ENCODE results near the gene RABL6.

Gene RABL6

DNA sequence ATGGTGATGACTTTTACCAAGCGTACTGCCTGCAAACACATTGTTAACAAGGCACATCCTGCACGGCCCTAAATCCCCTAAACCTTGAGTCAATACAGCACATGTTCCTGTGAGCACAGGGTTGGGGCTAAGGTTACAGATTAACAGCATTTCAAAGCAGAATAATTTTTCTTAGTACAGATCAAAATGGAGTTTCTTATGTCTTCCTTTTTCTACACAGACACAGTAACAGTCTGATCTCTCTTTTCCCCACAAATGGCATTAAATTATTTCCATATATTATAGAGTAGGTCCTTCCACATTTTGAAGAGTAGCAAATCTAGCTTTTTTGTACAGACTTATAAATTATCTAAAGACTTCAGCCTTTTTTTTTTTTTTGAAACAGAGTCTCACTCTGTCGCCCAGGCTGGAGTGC is 18.2 kb upstream of the RABL6 start:
- no peak for DNase-seq (ENCODE audit: low read depth)
- TF ChIP-seq, protein P1, sequence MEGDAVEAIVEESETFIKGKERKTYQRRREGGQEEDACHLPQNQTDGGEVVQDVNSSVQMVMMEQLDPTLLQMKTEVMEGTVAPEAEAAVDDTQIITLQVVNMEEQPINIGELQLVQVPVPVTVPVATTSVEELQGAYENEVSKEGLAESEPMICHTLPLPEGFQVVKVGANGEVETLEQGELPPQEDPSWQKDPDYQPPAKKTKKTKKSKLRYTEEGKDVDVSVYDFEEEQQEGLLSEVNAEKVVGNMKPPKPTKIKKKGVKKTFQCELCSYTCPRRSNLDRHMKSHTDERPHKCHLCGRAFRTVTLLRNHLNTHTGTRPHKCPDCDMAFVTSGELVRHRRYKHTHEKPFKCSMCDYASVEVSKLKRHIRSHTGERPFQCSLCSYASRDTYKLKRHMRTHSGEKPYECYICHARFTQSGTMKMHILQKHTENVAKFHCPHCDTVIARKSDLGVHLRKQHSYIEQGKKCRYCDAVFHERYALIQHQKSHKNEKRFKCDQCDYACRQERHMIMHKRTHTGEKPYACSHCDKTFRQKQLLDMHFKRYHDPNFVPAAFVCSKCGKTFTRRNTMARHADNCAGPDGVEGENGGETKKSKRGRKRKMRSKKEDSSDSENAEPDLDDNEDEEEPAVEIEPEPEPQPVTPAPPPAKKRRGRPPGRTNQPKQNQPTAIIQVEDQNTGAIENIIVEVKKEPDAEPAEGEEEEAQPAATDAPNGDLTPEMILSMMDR (conservative IDR thresholded peaks at IDR 0.05; ENCODE audit: low read length), result no peak
- H3K4me3 ChIP-seq (ENCODE audit: low read length), result no peak overlapping the region

DNA sequence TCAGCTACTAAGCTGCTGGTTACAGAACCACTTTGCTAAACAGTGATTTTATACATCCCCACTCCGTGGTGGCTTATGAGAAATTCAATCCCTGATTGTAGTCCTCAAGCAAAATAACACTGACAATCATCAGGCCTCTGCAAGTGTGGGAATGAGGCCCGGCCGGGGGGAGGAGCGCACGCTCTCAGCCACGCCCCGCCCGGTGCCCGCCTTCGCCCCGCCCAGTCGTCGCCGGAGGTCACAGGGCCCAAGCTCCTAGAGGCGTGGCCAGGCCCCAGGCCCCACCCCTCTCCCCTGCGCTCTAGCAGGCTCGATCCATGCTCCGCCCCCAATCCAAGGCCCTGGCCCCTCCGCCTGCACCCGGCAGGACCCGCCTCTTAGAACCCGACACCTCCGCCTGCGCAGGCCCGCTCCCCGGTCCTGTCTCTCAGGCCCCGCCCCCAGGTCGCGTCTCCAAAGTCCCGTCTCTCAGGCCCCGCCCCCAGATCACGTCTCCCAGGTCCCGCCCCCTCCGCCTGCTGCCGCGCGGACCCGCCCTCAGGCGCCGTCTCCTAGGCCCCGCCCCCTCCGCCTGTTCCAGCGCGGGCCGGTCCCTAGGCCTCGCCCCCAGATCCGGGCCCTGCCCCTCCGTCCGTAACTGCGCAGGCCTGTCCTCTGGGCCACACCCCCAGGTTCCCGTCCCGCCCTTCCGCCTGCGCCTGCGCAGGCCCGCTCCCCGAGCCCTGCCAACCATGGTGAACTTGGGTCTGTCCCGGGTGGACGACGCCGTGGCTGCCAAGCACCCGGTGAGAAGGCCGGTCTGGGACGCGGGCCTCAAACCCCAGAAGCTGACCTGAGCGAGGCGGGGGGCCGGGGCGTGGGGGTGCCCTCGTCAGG is 16.9 kb upstream of the RABL6 start, which contains the start of gene TMEM141:
TSS of gene TMEM141 (plus strand) at position 705 of the 876 bp plus-strand sequence. CDS start at position 732, 27 bp downstream.
- H3K4me3 ChIP-seq (ENCODE audit: low read length), result peak within 1 kb of the TSS; percentile 97
- TF ChIP-seq, protein P1 (conservative IDR thresholded peaks at IDR 0.05; ENCODE audit: low read length), result no peak
- DNase-seq (ENCODE audit: low read depth), result peak; percentile 99

DNA sequence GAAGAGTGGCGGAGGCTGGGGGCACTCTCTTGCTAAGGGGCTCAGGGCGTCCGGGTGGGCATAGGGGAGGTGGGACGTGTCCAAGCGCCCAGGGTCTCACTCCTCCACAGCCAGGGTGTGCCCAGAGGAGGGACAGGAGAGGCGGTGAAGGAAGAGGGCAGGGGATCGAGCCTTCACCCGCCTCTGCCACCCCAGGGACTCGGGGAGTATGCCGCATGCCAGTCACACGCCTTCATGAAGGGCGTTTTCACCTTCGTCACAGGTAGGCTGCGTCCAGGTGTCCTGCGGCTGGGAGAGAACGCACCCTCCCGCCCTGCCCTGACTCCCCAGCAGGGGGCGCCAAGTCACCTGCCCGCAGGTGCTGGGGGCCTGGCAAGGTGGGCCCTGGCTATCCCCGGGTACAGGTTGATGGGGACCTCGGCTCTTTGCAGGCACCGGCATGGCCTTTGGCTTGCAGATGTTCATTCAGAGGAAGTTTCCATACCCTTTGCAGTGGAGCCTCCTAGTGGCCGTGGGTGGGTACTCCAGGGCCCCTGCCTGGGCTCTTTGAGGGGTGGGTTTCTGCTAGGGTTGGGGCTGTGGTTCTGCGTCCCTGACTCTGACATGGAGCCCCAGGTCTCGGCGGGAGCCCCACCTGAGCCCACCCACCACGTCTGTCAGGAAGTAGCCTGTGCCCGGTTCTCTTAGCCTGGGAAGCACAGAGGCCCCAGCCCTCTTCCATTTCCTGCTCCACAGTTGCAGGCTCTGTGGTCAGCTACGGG is 16.1 kb upstream of the RABL6 start:
- TF ChIP-seq, protein P1 (conservative IDR thresholded peaks at IDR 0.05; ENCODE audit: low read length), result peak; percentile 79
- peak overlapping the region; percentile 97 for H3K4me3 ChIP-seq (ENCODE audit: low read length)
- DNase-seq (ENCODE audit: low read depth), result no peak

DNA sequence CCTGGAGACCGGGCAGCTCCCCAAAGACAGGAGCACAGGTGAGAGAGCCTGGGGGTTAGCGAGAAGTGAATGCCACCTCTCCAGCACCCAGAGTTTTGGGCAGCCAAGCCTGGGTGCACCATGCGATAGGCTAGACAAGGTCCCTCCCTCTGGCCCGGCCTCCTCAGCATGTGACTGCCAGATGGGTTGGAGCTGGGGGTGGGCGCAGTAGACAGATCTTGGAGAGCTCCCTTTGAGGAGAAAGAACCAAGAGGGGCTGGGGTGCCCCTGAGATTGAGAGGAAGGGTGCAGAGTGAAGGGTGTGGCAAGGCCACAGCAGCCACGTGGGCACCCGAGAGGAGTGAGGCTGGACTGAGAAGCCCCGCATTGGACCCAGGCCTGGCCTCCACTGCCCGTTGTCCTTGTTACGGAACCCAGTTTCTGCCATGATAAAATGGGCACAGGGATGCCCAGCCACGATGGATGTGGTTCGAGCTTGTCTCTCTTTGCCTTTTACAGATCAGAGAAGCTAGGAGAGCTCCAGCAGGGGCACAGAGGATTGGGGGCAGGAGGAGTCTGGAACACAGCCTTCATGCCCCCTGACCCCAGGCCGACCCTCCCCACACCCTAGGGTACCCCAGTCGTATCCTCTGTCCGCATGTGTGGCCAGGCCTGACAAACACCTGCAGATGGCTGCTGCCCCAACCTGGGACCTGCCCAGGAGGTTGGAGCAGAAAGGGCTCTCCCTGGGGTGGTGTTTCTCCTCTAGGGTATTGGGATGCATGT is 15.2 kb upstream of the RABL6 start:
- H3K4me3 ChIP-seq (ENCODE audit: low read length), result peak overlapping the region; percentile 97
- TF ChIP-seq, protein P1 (conservative IDR thresholded peaks at IDR 0.05; ENCODE audit: low read length), result no peak
- no peak for DNase-seq (ENCODE audit: low read depth)

DNA sequence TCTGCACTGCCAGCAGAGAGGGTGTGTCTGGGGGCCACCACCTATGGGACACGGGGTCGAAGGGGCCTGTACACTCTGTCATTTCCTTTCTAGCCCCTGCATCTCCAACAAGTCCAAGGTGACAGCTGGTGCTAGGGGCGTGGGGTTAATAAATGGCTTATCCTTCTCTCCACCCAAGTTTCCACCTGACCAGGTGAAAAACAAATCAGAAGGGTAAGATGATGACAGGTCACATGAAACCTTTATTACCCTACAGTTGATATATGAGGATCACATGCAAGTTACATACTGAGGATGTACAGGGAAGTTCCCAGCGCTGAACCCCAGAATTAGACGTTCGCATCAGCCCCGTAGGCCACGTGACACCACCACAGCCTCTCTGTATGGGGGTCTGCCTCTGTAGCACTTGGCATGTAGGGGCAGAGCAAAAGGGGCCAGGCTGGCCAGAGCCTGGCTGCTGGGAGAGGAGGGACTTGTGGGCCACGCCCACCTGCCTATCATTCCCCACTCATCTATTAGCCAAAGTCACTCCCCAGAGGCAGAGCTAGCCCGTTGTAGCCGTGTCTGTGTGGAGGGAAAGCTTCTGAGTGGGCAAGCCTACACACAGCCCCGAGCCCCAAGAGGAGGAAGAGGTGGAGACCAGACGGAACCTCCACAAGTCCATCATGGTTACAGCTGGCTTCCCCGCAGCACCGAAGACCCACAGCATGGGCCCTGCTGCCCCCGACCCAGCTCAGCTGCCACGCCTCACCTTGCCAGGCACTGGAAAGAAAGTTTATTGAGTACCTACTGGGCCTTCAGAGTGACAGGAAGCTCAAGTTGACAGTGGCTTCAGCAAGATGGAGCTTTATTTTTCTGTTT is 14.4 kb upstream of the RABL6 start:
- H3K4me3 ChIP-seq (ENCODE audit: low read length), result no peak overlapping the region
- no peak for DNase-seq (ENCODE audit: low read depth)
- TF ChIP-seq, protein P1 (conservative IDR thresholded peaks at IDR 0.05; ENCODE audit: low read length), result no peak

Measured in AG10803 (cell line).